Nucleus accumbens (tissue), 56 donors: Measurements from ENCODE around the gene SMAP1.
A peak's percentile ranks its signal among the peaks of the same experiment; 100 is the strongest.

Experiments
- DNase-seq, 56 donors: peaks; one replicate each; lab custom pipeline; 2025; lab: John Stamatoyannopoulos, UW

The SMAP1 gene

DNA sequence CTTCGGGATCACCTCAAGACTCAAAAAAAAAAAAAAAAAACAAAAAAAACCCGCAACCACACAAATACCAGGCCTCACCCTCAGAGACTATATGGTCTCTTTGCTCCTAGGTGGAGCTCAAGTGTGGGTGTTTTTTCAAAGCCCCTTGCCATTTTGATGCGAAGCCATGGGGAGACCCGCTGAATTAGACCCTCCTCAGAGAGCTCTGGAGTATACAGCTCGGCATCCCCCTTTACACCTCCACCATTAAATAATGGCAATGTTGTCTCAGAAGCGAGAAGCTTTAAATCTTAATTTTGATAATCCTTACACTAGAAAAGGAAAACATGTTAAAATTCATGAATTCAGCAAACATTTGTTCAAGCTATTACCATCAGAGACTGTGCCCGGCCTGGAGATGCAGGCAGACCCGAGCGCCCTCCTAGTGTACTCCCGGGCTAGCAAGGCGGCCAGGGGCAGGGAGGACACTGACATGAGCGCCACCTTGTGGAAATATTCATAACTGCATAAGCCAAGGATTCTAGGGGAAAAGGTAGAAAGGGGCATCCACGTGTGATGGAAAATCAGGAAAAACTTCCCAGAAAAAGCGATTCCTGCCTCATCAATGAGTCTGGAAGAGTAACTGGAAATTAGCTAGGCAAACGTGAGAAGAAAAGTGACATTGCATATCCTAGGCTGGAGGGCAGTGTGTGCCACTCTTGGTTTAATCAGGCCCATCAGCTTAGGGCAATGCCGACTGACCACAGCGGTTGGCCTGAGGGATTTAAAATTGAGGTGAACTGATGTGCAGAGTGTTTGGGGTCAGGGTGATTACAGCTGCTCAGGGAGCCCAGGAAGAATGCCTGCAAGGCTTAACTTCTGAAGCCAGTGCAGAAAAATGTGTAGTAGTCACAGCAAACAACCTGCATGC is 216.6 kb downstream of the SMAP1 start:
- peak in 47 of 56 donors; percentile 2 to 63 (median 21) for DNase-seq

DNA sequence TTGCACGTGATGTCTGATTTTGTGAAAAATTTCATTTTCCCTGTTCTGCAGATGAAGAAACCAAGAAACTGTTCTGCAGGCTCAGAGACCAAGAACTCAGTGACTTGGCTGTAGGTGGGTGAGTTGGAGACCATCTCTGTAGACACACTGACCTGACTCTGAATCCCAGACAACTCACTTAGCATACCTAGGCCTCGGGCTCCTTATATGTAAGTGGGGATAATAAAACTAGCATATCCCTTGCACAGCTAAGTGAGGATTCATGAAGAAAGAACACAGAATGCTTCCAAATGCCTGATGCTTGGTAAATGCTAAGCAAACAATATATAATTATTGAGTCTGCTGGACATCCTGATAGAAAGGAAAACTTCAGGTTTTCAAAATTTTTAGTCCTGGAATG is 218.4 kb downstream of the SMAP1 start:
- no peak for DNase-seq

DNA sequence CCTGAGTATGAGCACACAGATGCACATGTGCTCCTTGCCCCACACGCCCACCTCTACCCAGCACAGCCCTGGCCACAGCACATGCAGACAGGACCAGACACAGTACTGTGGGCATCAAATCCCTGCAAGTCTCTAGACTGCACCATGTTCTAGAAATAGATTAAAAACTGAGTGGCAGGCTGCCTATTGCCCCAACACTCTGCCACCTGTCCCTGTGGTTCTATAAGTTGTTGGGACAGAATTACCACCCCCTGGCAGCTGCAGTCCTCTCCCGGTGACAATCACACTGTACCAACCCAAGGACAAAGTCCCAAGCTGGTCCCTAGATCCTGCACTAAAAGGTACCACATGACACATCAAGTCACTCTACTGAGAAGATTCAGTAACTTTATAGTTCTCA is 219.0 kb downstream of the SMAP1 start:
- no peak for DNase-seq

DNA sequence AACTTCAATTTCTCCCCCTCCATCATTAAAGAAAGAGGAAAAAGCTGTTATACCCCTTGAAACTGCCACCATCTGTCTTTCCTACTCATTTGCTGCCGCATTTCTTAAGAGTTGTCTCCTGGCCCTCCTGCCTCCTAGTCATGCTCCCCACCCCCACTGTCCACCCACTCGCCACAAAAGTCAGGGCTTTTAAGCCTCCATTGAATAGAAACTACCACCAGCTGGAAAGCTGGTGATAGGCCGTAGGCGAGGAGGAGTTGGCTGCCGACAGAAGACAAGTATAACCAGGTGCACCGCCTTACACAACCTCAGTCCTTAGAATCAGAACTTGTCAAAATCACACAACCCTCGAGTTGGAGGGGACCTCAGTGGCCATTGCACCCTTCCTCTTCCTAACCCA is 221.6 kb downstream of the SMAP1 start:
- DNase-seq = no peak

DNA sequence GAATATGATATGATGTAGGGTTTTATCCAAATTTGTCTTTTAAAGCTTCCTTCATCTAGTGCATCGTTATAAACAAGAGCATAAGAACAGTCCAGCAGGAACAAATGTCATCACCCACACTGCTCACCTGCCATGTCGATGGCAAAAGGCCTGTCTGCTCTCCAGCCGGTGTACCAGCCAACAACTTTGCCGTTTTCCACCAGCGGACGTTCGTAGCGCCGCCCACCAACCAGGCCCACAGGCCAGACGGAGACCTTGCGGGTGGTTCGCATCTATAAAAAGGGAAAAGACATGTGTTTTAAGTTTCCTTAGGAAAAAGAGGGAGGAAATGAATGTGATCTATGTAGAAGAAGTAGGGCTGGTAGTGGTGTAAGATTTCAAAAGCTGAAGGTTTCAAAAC is 226.3 kb downstream of the SMAP1 start:
- DNase-seq = no peak

DNA sequence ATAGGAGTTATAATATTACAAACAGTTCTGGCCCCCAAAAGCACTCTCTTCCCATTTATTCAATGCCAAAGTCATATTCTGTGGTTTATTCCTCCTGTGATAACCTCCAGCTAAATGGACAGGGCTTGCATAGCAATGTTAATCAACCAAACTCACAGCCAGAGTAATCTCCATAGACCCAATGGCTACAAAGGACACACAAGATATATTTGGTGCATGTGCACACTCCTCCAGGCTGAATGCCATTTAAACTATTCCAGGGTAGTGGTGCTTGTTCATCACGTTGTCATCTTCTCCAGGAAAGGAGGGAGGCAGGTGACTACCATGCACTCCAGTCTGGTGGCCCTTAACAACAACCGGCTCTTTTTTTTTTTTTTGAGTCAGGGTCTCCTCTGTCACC is 232.4 kb downstream of the SMAP1 start:
- DNase-seq = no peak

DNA sequence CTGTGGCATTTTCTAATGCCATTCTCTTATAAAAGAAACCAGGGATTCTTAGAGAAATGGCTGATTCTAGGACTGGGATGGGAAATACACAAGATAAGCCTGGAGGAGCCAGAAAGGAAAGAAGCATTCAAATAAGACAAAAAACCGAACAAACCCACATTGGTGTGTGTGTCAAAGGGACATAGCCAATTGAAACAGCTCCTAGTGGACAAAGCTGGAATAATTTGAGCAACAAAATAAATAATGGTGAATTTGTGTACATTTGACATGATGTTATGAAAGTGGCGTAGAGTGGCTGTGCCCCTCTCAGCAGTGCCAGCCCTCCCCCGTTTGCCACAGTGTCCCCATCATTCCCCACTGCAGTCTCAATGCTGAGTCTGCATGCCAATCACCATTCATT is 233.6 kb downstream of the SMAP1 start:
- DNase-seq = no peak

DNA sequence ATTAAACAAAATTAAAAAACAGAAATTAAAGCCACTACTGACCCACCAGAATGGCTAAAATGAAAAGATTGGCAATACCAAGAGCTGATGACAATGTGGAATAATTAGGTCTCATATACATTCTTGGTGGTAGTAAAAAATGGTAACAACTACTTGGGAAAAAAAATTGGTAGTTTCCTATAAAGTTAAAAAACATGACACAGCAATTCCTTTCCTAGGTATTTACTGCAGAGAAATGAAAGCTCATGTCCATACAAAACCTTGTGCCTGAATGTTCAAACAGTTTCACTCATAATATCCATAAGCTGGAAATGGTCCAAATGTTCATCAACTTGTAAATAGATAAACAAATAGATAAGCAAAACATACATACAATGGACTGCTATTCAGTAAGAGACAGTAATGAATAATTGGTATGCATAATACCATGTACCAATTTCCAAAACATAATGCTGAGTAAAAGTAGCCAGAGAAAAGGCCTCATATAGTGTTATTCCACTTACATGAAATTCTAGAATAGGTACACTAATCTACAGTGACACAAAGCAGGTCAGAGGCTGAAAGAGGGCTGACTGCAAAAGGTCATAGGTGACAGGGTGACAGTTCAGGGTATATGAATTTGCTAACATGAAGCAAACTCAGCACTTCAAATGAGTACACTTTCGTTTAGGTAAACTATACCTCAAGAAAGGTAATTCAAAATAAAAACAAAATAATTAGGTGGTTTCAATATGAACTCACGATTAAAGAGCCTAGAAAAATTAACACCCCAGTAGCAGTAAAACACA is 236.2 kb downstream of the SMAP1 start:
- DNase-seq = no peak

DNA sequence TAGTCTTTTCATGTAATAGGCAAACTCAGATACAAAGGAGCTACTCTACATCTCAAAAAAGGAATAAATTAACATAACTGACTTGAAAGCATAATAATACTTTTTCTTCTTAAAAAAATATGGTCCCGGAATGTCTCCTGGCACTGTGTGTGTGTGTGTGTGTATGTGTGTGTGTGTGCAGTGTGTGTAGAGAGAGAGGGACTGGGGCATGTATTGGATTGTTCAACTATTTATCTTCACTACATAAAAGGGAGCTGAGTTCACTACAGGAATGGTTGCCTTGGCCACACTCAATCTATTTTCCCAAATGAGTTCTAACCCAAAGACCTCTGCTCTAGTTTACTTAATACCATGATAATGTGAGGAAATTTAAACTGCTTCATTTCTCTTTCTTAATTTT is 238.1 kb downstream of the SMAP1 start:
- DNase-seq = no peak
